ENCODE results near the gene ST8SIA5.

Gene ST8SIA5

DNA sequence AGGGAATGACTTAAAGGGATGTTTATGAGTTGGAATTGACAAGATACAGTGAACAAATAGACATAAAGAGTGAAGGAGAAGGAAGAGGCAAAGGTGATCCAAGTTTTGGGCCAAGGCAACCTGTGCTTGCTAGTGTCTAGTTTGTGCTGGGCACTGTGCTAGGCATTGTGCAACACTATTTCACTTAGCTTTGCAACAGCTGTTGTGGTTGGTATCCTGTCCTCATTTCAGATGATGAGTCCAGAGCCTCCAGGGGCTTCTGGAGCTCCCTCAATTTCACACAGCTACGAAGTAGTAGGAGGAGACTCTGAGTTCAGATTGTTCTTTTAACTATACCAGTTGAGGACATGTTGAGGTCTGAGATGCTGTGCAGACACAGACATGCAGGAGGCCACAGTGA, 81.7 kb downstream of the ST8SIA5 start:
- Histone ChIP-seq H3K27me3 (ENCODE audit: insufficient read depth, low read depth) (no peaks in the 10 kb centered on the region), H3K4me1 (ENCODE audit: low read depth, poor library complexity, severe bottlenecking) (no peaks in the 10 kb centered on the region), H2AFZ (ENCODE audit: low read depth) (no peak overlapping the region), H3K4me2 (no peak overlapping the region), H3K79me2 (ENCODE audit: insufficient read depth, low read depth) (no peaks in the 10 kb centered on the region), H3K36me3 (ENCODE audit: insufficient read depth) (no peaks in the 10 kb centered on the region), H3K27ac (no peak overlapping the region), H3K4me3 (IDR thresholded peaks at IDR 0.05; ENCODE audit: insufficient read depth, low read depth, low read length) (no peak overlapping the region), H3K9ac (no peak overlapping the region), H4K20me1 (ENCODE audit: insufficient read depth) (no peaks in the 10 kb centered on the region)
- TF ChIP-seq, protein P1, sequence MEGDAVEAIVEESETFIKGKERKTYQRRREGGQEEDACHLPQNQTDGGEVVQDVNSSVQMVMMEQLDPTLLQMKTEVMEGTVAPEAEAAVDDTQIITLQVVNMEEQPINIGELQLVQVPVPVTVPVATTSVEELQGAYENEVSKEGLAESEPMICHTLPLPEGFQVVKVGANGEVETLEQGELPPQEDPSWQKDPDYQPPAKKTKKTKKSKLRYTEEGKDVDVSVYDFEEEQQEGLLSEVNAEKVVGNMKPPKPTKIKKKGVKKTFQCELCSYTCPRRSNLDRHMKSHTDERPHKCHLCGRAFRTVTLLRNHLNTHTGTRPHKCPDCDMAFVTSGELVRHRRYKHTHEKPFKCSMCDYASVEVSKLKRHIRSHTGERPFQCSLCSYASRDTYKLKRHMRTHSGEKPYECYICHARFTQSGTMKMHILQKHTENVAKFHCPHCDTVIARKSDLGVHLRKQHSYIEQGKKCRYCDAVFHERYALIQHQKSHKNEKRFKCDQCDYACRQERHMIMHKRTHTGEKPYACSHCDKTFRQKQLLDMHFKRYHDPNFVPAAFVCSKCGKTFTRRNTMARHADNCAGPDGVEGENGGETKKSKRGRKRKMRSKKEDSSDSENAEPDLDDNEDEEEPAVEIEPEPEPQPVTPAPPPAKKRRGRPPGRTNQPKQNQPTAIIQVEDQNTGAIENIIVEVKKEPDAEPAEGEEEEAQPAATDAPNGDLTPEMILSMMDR (conservative IDR thresholded peaks at IDR 0.05; ENCODE audit: low read depth, low read length), result no peak

DNA sequence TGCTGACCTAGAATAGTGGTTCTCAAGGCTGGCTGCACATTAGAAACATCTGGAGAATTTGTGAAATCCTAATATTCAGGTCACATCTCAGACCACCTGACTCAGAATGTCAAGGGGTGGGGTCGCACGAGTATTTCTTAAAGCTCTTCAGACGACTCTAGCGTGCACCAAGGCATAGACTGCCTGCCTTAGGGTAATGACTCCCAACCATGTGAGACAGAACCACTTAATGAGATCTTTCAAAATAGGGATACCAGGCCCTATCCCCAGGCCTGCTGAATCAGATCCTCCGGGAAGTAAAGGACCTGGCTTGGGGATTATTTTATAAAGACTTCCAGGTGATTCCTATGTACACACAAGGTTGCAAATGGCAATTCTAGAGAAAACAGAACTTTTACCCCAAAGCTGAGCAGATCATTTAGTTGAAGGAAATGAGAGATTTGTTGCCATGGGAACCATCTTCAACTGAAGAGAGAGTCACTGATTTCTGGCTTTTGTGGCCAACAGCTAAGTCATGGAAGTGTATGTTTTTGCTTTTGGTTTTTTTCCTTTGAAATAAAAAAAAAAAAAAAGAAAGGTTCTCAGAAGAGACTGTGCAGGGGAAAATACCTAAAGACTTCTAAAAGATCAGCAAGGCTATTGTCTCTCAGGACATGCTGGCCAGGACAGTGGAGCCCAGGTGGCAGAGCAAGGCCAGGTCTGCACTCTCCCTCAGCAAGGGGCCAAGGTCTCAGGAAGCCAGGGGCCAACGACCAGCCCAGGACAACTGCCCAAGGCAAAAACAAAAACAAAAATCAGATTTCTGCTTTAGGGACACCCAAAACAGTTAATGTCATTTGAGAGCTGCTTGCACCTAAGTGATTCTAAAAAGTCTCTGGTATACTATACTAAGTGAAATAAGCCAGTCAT, 84.5 kb downstream of the ST8SIA5 start:
- Histone ChIP-seq H3K4me3 (IDR thresholded peaks at IDR 0.05; ENCODE audit: insufficient read depth, low read depth, low read length) (no peak overlapping the region), H3K4me1 (ENCODE audit: low read depth, poor library complexity, severe bottlenecking) (no peaks in the 10 kb centered on the region), H3K27ac (no peak overlapping the region), H2AFZ (ENCODE audit: low read depth) (no peak overlapping the region), H3K36me3 (ENCODE audit: insufficient read depth) (no peaks in the 10 kb centered on the region), H4K20me1 (ENCODE audit: insufficient read depth) (no peaks in the 10 kb centered on the region), H3K4me2 (no peak overlapping the region), H3K9ac (no peak overlapping the region), H3K79me2 (ENCODE audit: insufficient read depth, low read depth) (no peaks in the 10 kb centered on the region), H3K27me3 (ENCODE audit: insufficient read depth, low read depth) (no peaks in the 10 kb centered on the region)
- TF ChIP-seq, protein P1 (conservative IDR thresholded peaks at IDR 0.05; ENCODE audit: low read depth, low read length), result no peak

DNA sequence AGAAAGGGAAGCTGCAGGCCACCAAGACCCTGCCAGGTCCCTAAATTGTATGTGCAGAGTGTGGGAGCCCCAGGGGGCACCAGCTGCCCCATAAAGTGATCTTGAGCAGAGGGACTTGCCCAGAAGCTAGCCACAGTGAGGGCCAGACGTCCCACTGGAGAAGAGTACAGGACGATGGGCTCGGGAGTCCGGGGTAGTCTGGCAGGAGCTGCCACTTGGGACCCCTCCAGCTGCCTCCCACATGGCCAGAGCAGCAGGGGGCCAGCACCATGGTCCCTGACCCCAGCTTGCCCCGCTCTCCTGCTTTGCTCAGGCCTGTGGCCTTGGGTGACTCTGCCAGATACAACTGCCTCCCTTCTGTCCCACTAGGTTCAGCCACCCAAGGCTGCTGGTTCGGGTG, 88.2 kb downstream of the ST8SIA5 start:
- H4K20me1 ChIP-seq (ENCODE audit: insufficient read depth), result no peaks in the 10 kb centered on the region
- no peaks in the 10 kb centered on the region for H3K4me1 ChIP-seq (ENCODE audit: low read depth, poor library complexity, severe bottlenecking)
- TF ChIP-seq, protein P1 (conservative IDR thresholded peaks at IDR 0.05; ENCODE audit: low read depth, low read length), result no peak
- H2AFZ ChIP-seq (ENCODE audit: low read depth), result no peak overlapping the region
- H3K27ac ChIP-seq, result no peak overlapping the region
- H3K9ac ChIP-seq, result no peak overlapping the region
- no peaks in the 10 kb centered on the region for H3K79me2 ChIP-seq (ENCODE audit: insufficient read depth, low read depth)
- no peak overlapping the region for H3K4me3 ChIP-seq (IDR thresholded peaks at IDR 0.05; ENCODE audit: insufficient read depth, low read depth, low read length)
- H3K27me3 ChIP-seq (ENCODE audit: insufficient read depth, low read depth), result no peaks in the 10 kb centered on the region
- H3K36me3 ChIP-seq (ENCODE audit: insufficient read depth), result no peaks in the 10 kb centered on the region
- no peak overlapping the region for H3K4me2 ChIP-seq

DNA sequence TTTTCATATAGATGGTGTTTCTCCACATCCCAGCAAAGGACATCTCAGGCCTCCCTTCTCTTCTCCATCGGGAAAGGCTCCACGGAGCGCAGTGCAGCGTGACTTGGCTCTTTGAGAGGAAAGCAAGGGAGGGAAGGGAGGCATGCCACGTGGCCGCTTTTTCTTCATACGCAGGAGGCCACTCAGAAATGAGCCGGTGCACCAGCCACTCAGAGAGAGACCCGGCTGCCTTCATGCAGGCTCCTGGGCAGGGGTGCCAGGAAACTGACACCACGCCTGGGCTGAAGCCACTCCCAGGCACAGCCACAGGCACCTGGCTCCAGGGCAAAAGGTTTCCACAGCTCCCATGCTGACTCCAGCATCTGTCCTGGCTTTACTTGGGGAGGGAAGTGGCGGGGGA, 88.7 kb downstream of the ST8SIA5 start:
- Histone ChIP-seq H3K27me3 (ENCODE audit: insufficient read depth, low read depth) (no peaks in the 10 kb centered on the region), H3K9ac (no peak overlapping the region), H3K4me3 (IDR thresholded peaks at IDR 0.05; ENCODE audit: insufficient read depth, low read depth, low read length) (no peak overlapping the region), H3K4me2 (no peak overlapping the region), H3K79me2 (ENCODE audit: insufficient read depth, low read depth) (no peaks in the 10 kb centered on the region), H3K4me1 (ENCODE audit: low read depth, poor library complexity, severe bottlenecking) (no peaks in the 10 kb centered on the region), H4K20me1 (ENCODE audit: insufficient read depth) (no peaks in the 10 kb centered on the region), H2AFZ (ENCODE audit: low read depth) (no peak overlapping the region), H3K36me3 (ENCODE audit: insufficient read depth) (no peaks in the 10 kb centered on the region), H3K27ac (no peak overlapping the region)
- TF ChIP-seq, protein P1 (conservative IDR thresholded peaks at IDR 0.05; ENCODE audit: low read depth, low read length), result no peak

All from KMS-11 (cell line).